IMR-90 (cell line): ENCODE data around the gene CASZ1. TPM values are rescaled to one million over a fixed set of nuclear protein-coding genes. Genes with fewer than 3 reads are reported as not detected.
A peak's percentile ranks its signal among the peaks of the same experiment; 100 is the strongest.

ENCODE experiments used
- ATAC-seq: fragments of 200-7000 bp; cut with Tn5 transposase; 2 replicates; pipeline ENCODE4 v1.9.1; 2020; ENCODE audit warnings: low read depth, mild to moderate bottlenecking, moderate library complexity
- BruUV-seq: library from RNA; stranded (reverse); fragments of 400-500 nt; replicated peaks from 2 replicates; lab custom pipeline; 2021; lab: Mats Ljungman, UMichigan
- CTCF ChIA-PET: fragments of 300-600 bp; formaldehyde crosslinking; extraction: SDS; loops from one replicate; lab custom pipeline; 2021; ENCODE audit warnings: antibody characterized with exemption; lab: Yijun Ruan, JAX
- POLR2A ChIA-PET: fragments of 300-600 bp; sonication (Branson Sonifier 250); formaldehyde crosslinking; loops from one replicate; lab custom pipeline; 2022; ENCODE audit warnings: antibody characterized with exemption; ENCODE audit not compliant: unreplicated experiment; lab: Charles Lee
- DNase-seq: peaks from one replicate; pipeline ENCODE4 v3.0.0; 2013
- H2AFZ ChIP-seq: replicated peaks from 2 replicates; pipeline ENCODE3; 2013; ENCODE audit warnings: low read length, mild to moderate bottlenecking; ENCODE audit not compliant: poor library complexity
- H2AK5ac ChIP-seq: 2 replicates; pipeline ENCODE4 v1.6.1; 2013; ENCODE audit warnings: low read depth, low read length, inconsistent platforms
- H2AK9ac ChIP-seq: replicated peaks from 2 replicates; pipeline ENCODE3; 2013; ENCODE audit warnings: mild to moderate bottlenecking, low read depth, low read length, moderate library complexity; ENCODE audit not compliant: poor library complexity
- H2BK120ac ChIP-seq: 2 replicates; pipeline ENCODE4 v1.6.1; 2013; ENCODE audit warnings: low read depth, low read length, inconsistent platforms
- H2BK15ac ChIP-seq: 3 replicates; pipeline ENCODE4 v1.6.1; 2013; ENCODE audit warnings: low read depth, low read length, inconsistent platforms
- H2BK20ac ChIP-seq: 2 replicates; pipeline ENCODE4 v1.6.1; 2013; ENCODE audit warnings: low read depth, mild to moderate bottlenecking, inconsistent platforms, low read length, moderate library complexity
- H2BK5ac ChIP-seq: 2 replicates; pipeline ENCODE4 v1.6.1; 2013; ENCODE audit warnings: mild to moderate bottlenecking, low read depth, low read length, inconsistent platforms; ENCODE audit not compliant: poor library complexity, severe bottlenecking
- H3K14ac ChIP-seq: replicated peaks from 2 replicates; pipeline ENCODE4 v1.6.1; 2013; ENCODE audit warnings: low read depth, low read length, inconsistent platforms
- H3K18ac ChIP-seq: 2 replicates; pipeline ENCODE4 v1.6.1; 2013; ENCODE audit warnings: low read depth, low read length, control low read depth
- H3K23ac ChIP-seq: 2 replicates; pipeline ENCODE4 v1.6.1; 2013; ENCODE audit warnings: low read depth, low read length, inconsistent platforms
- H3K27ac ChIP-seq: 2 replicates; pipeline ENCODE4 v1.5.1; 2013; ENCODE audit warnings: mild to moderate bottlenecking, control low read depth, low read length; ENCODE audit not compliant: insufficient read depth
- H3K27me3 ChIP-seq: 2 replicates; pipeline ENCODE4 v1.6.1; 2013; ENCODE audit warnings: low read length; ENCODE audit not compliant: control insufficient read depth, insufficient read depth
- H3K36me3 ChIP-seq: 2 replicates; pipeline ENCODE4 v1.6.1; 2013; ENCODE audit warnings: low read length, mixed read lengths; ENCODE audit not compliant: control insufficient read depth, insufficient read depth
- H3K4ac ChIP-seq: 2 replicates; pipeline ENCODE4 v1.6.1; 2013; ENCODE audit warnings: low read depth, low read length, inconsistent platforms
- H3K4me1 ChIP-seq: 2 replicates; pipeline ENCODE4 v1.6.1; 2013; ENCODE audit warnings: low read length, mixed read lengths; ENCODE audit not compliant: control insufficient read depth, insufficient read depth
- H3K4me2 ChIP-seq: 2 replicates; pipeline ENCODE4 v1.6.1; 2013; ENCODE audit warnings: low read depth, mild to moderate bottlenecking, control low read depth, low read length, moderate library complexity
- H3K4me3 ChIP-seq: 2 replicates; pipeline ENCODE4 v1.5.1; 2013; ENCODE audit warnings: low read depth, mild to moderate bottlenecking, control low read depth, low read length, moderate library complexity; ENCODE audit not compliant: insufficient read depth
- H3K56ac ChIP-seq: 2 replicates; pipeline ENCODE4 v1.6.1; 2013; ENCODE audit warnings: low read length, inconsistent platforms; ENCODE audit not compliant: insufficient read depth; ENCODE audit errors: extremely low read depth
- H3K79me1 ChIP-seq, 2 experiments: 2 replicates each; pipeline ENCODE4 v1.6.1; 2013; ENCODE audit warnings: low read length in 2 of 2, inconsistent platforms in 1 of 2, low read depth in 1 of 2
- H3K9ac ChIP-seq: 2 replicates; pipeline ENCODE4 v1.6.1; 2013; ENCODE audit warnings: low read depth, low read length, control low read depth
- H3K9me1 ChIP-seq: 2 replicates; pipeline ENCODE4 v1.6.1; 2013; ENCODE audit warnings: low read length, inconsistent platforms; ENCODE audit not compliant: insufficient read depth
- H3K9me3 ChIP-seq: 2 replicates; pipeline ENCODE4 v1.6.1; 2013; ENCODE audit warnings: low read length; ENCODE audit not compliant: control insufficient read depth, insufficient read depth
- H4K20me1 ChIP-seq: 2 replicates; pipeline ENCODE4 v1.6.1; 2013; ENCODE audit warnings: low read length, inconsistent platforms; ENCODE audit not compliant: insufficient read depth
- H4K5ac ChIP-seq: 2 replicates; pipeline ENCODE4 v1.6.1; 2013; ENCODE audit warnings: mild to moderate bottlenecking, low read depth, low read length, control low read depth
- H4K8ac ChIP-seq, 2 experiments: 2 replicates each; pipeline ENCODE4 v1.6.1; 2013; ENCODE audit warnings: low read depth in 2 of 2, low read length in 2 of 2, control low read depth in 1 of 2, inconsistent platforms in 1 of 2
- H4K91ac ChIP-seq: 2 replicates; pipeline ENCODE4 v1.6.1; 2013; ENCODE audit warnings: low read depth, low read length, inconsistent platforms; ENCODE audit not compliant: insufficient read depth
- BHLHE40 ChIP-seq: fragments of 150-350 bp; IDR thresholded peaks from 2 replicates; pipeline ENCODE4 v1.6.1; 2016; ENCODE audit warnings: mild to moderate bottlenecking, low read depth, low read length
- CEBPB ChIP-seq: IDR thresholded peaks from 2 replicates; pipeline ENCODE4 v1.6.1; 2012; ENCODE audit warnings: low read depth, low read length, improper control_type of control experiment
- FOS ChIP-seq: fragments of 150-350 bp; IDR thresholded peaks from 2 replicates; pipeline ENCODE4 v1.6.1; 2016; ENCODE audit warnings: low read depth, low read length
- MAFK ChIP-seq: IDR thresholded peaks from 2 replicates; pipeline ENCODE4 v1.6.1; 2012; ENCODE audit warnings: low read depth, low read length, improper control_type of control experiment
- MXI1 ChIP-seq: IDR thresholded peaks from 2 replicates; pipeline ENCODE4 v1.6.1; 2012; ENCODE audit warnings: low read depth, mild to moderate bottlenecking, low read length, moderate library complexity, borderline replicate concordance
- POLR2A ChIP-seq: IDR thresholded peaks from 2 replicates; pipeline ENCODE4 v1.6.1; 2012; ENCODE audit warnings: mild to moderate bottlenecking, low read depth, low read length
- RAD21 ChIP-seq: IDR thresholded peaks from 2 replicates; pipeline ENCODE4 v1.6.1; 2012; ENCODE audit warnings: low read length, improper control_type of control experiment
- SMC3 ChIP-seq: fragments of 150-350 bp; IDR thresholded peaks from 2 replicates; pipeline ENCODE4 v1.6.1; 2016; ENCODE audit warnings: low read depth, mild to moderate bottlenecking, antibody characterized with exemption, low read length, moderate library complexity
- WGBS, 2 experiments: methylation state at CpG; one replicate each; pipeline versions ENCODE4 v1.1.5 to v1.1.7; 2013; ENCODE audit warnings: missing lambda C conversion rate in 2 of 2; ENCODE audit not compliant: insufficient read length in 1 of 2; ENCODE audit errors: extremely low coverage in 2 of 2; 5-methylcytosine and 5-hydroxymethylcytosine counted together
- dilution Hi-C: fragments of 300-500 bp; cut with HindIII; formaldehyde crosslinking; loops from one replicate; pipeline ENCODE4 v1.14.3; 2018; ENCODE audit warnings: low sequenced_read_pairs; ENCODE audit not compliant: unreplicated experiment
- in situ Hi-C: fragments of 300-500 bp; cut with MboI; formaldehyde crosslinking; loops from 3 replicates; pipeline ENCODE4 v1.14.3; 2019; ENCODE audit warnings: low sequenced_read_pairs, inconsistent platforms, mixed read lengths
- intact Hi-C: fragments of 100-400 bp; cut with micrococcal nuclease; formaldehyde crosslinking; loops from 2 replicates; pipeline ENCODE4 v1.10.0; 2022
- polyA plus RNA-seq, 3 experiments: library from polyadenylated mRNA; depleted of rRNA; stranded (reverse); fragments of >200 nt; gene quantifications; 2 replicates each; pipeline ENCODE4 v1.2.3, GENCODE V29; 2012; ENCODE audit warnings: low replicate concordance in 1 of 3
- total RNA-seq: library from RNA; depleted of rRNA; stranded (reverse); fragments of >200 nt; gene quantifications from 2 replicates; pipeline ENCODE4 v1.2.3, GENCODE V29; 2012
- TF ChIP-seq, protein P1 (sequence below): conservative IDR thresholded peaks from 2 replicates; pipeline ENCODE4 v1.5.1; 2012; ENCODE audit warnings: mild to moderate bottlenecking, low read depth, low read length, improper control_type of control experiment
- TF ChIP-seq, protein P2 (sequence below): fragments of 150-350 bp; IDR thresholded peaks from 2 replicates; pipeline ENCODE4 v1.6.1; 2017; ENCODE audit warnings: mild to moderate bottlenecking, antibody characterized with exemption, low read length, low read depth

CASZ1 gene
- total and polyA plus RNA-seq, 2 of the 4 experiments (the other 2 are of a cell fraction) = 0.18 to 0.24 TPM

DNA sequence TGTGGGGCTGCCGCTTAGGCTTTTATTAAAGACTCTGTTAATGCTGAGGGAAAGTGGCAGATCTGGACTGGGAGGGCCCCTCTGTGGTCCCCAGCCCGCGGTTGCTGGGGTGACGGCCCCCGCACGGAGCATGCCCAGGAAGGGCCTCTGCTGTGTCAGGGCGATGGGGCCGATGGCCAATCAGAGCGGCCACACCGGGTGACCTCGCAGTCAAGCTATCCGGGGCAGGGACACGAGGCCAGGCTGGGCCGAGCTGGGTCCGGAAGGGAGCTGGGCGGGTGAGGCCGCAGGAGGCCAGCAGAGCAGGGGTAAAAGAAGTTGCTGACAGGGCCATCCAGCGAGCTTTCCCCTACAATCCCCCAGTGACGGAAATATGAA, 145.1 kb downstream of the CASZ1 start:
- H3K9me1 ChIP-seq = no peaks in the 10 kb centered on the region
- BruUV-seq = no TSS peak
- no peak overlapping the region for H2BK20ac ChIP-seq
- intact Hi-C loops = no loop called here
- no peaks in the 10 kb centered on the region for H3K79me1 ChIP-seq
- dilution Hi-C loops = no loop called here
- H3K27me3 ChIP-seq = no peaks in the 10 kb centered on the region; the same call in 1 of the 2 replicates
- no peak overlapping the region for H3K18ac ChIP-seq
- peak overlapping the region; percentile 49 for H2AFZ ChIP-seq
- TF ChIP-seq, protein P1, sequence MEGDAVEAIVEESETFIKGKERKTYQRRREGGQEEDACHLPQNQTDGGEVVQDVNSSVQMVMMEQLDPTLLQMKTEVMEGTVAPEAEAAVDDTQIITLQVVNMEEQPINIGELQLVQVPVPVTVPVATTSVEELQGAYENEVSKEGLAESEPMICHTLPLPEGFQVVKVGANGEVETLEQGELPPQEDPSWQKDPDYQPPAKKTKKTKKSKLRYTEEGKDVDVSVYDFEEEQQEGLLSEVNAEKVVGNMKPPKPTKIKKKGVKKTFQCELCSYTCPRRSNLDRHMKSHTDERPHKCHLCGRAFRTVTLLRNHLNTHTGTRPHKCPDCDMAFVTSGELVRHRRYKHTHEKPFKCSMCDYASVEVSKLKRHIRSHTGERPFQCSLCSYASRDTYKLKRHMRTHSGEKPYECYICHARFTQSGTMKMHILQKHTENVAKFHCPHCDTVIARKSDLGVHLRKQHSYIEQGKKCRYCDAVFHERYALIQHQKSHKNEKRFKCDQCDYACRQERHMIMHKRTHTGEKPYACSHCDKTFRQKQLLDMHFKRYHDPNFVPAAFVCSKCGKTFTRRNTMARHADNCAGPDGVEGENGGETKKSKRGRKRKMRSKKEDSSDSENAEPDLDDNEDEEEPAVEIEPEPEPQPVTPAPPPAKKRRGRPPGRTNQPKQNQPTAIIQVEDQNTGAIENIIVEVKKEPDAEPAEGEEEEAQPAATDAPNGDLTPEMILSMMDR = no peak
- TF ChIP-seq MAFK (no peak), SMC3 (no peak), RAD21 (no peak), MXI1 (no peak), CEBPB (no peak), FOS (no peak), POLR2A (no peak), BHLHE40 (no peak)
- TF ChIP-seq, protein P2, sequence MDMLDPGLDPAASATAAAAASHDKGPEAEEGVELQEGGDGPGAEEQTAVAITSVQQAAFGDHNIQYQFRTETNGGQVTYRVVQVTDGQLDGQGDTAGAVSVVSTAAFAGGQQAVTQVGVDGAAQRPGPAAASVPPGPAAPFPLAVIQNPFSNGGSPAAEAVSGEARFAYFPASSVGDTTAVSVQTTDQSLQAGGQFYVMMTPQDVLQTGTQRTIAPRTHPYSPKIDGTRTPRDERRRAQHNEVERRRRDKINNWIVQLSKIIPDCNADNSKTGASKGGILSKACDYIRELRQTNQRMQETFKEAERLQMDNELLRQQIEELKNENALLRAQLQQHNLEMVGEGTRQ = no peak
- no peak overlapping the region for H3K27ac ChIP-seq
- no peak overlapping the region for H4K5ac ChIP-seq
- no peak overlapping the region for H2AK5ac ChIP-seq
- ChIA-PET CTCF (no interaction called here), POLR2A (no interaction called here)
- no peaks in the 10 kb centered on the region for H3K36me3 ChIP-seq
- peak; percentile 31 for DNase-seq
- no peak; the same call in 1 of the 2 replicates for ATAC-seq
- H3K4ac ChIP-seq = no peak overlapping the region
- H3K4me2 ChIP-seq = no peak overlapping the region
- H4K8ac ChIP-seq = no peak overlapping the region
- 40% methylated on average over 5 of the region's 19 CpGs; no CpG with 5 or more reads in 1 of the 2 experiments for WGBS, 2 experiments
- H3K9ac ChIP-seq = no peak overlapping the region
- H4K91ac ChIP-seq = no peak overlapping the region
- peak overlapping the region; percentile 31 for H2AK9ac ChIP-seq
- H2BK5ac ChIP-seq = no peak overlapping the region
- H2BK15ac ChIP-seq = no peak overlapping the region
- no peak overlapping the region for H3K14ac ChIP-seq
- in situ Hi-C loops = no loop called here
- no peak overlapping the region for H3K23ac ChIP-seq
- H3K4me3 ChIP-seq = no peak overlapping the region
- H3K4me1 ChIP-seq = no peaks in the 10 kb centered on the region
- H4K20me1 ChIP-seq = no peaks in the 10 kb centered on the region
- no peak overlapping the region for H3K56ac ChIP-seq
- no peak overlapping the region for H2BK120ac ChIP-seq
- H3K9me3 ChIP-seq = no peaks in the 10 kb centered on the region
